Stimulated activated CD4-positive, alpha-beta T cell treated with anti-CD3 and anti-CD28 coated beads, Interleukin-1b, Interleukin-23, amount 100 ng/mL, for 48 hours (primary cell): Measurements from ENCODE around the gene CDKL5.

ENCODE experiments used
- DNase-seq: peaks from one replicate; pipeline ENCODE4 v3.0.0-alpha.2; 2020

Gene CDKL5

GRCh38 chrX:18461431-18461830 is 36.0 kb downstream of the CDKL5 start:
- DNase-seq, result no peak

GRCh38 chrX:18464499-18464898 is 39.1 kb downstream of the CDKL5 start:
- DNase-seq, result no peak

DNA sequence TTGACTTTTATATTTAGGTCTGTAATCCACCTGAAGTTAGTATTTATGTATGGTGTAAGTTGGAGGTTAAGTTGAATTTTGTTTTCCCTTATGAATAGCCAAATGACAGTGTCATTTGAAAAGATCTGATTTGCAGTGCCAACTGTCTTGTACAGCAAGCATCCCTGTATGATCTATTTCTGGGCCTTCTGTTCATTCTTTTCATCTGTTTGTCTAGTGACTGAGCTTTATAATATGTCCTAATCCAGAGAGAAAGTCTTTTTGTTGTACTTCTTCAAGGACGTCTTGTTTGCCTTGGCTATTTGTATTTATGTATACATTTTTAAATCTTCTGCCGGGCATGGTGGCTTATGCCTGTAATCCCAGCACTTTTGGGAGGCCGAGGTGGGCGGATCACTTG is 39.6 kb downstream of the CDKL5 start:
- DNase-seq, result no peak

DNA sequence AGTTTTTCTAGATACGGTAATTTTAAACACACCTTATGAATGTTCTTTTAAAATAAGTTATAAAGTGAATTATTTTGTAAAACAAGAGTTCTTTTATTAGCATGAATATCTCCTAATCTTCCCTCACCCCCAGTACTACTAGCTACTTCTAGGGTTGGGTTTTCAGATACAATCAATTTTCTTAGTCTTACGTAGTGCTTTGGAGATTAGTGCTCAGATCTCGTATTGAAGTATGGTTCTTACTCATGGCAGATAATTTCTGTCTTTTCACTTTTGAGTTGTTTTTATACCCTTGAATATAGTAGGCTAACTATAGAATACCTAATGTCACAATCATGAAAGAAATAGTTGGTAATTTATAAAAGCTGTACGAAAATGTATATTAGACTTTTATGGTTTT is 43.2 kb downstream of the CDKL5 start:
- DNase-seq, result no peak

GRCh38 chrX:18471296-18471695 is 45.9 kb downstream of the CDKL5 start:
- no peak for DNase-seq

- no peak for DNase-seq
Observed at GRCh38 chrX:18490806-18491555, 65.6 kb downstream of the CDKL5 start.

- no peak for DNase-seq
Observed at GRCh38 chrX:18491587-18492340, 66.4 kb downstream of the CDKL5 start.

DNA sequence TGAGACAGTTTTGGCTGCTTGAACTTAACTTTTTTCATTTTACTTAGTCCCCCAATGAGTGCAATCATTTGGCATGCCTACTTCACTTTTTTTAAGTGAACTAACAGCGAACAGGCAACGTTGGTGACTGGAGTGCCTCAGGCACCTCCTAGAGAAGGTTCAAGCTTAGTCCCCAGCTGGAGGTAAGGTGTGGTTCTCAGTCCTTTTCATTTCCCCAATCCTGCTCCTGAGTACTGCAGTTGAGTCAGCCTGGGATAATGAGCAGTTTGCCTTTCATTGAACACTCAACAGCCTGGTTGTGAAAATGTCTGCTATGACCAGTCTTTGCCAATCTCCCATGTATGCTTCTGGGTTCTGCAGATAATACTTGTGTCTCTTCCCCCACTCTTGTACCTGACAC is 109.5 kb downstream of the CDKL5 start:
- DNase-seq, result no peak

DNA sequence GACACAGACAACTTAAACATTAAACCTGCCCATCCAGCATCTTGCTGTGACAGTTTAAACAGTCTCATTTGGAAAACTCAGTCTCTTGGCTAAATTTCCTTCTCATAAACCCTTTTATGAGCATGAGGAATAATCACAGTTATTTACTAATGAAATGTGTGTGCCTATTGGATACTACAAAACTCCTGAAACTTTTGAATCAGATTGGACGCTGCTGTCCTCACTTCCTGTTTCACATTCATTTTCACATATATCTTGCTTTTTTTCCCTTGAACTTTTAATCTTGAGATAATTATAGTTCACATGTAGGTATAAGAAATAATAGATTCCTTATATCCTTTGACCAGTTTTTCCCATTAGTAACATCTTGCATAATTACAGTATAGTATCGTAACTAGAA is 111.7 kb downstream of the CDKL5 start:
- no peak for DNase-seq

DNA sequence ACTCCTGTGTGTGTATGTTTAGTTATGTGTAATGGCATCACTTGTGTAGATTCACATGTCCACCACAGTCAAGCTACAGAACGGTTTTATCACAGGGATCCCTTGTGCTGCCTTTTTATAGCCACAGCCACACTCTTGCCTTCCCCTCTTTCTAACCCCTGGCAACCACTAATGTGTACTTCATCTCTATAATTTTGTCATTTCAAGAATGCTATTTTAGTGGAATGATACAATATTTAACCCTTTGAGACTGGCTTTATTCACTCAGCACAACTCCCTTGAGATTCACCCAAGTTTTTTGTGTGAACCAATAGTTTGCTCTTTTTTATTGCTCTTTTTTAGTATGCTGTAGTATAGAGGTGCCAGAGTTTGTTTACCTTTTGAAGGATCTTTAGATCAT is 112.1 kb downstream of the CDKL5 start:
- DNase-seq, result no peak

DNA sequence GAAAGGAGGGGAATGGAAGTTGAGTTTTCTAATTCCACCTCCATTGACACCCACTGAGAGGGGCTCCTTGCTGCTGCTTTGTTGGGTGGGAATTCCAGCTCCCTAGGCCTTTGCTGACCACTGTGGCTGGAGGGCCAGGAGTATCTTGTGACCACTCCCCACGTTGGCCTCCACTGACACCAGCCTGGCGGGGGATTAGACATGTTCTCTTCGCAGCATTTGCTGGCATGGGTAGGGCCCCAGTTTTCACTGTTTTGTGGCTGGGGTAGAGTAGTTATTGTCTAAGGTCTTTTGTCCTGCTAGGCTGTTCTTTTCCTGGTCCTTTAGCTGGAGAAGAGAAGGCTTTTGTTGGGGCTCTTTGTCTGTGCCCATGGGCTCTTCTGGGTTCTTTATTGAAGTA is 116.7 kb downstream of the CDKL5 start:
- no peak for DNase-seq

GRCh38 chrX:18542905-18543304 is 117.5 kb downstream of the CDKL5 start:
- no peak for DNase-seq

DNA sequence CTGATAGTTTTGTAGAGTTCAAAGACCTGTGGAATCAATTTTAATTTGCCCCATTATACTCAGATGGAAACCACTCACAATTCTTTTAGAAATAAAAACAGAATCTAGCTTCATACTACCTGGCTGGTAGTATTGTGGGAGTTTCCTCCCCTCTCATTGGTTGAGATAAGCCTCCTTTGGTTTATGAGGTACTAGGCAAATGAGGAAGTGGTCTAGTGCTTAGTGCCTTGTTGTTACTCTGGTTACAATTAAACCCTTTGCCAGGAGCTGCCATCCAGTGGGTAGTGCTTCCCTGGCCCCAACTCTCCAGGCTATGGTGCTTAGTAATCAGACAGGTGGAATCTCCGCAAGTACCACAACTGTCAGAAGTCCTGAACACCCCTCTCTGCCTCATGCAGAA is 118.3 kb downstream of the CDKL5 start:
- DNase-seq, result no peak

DNA sequence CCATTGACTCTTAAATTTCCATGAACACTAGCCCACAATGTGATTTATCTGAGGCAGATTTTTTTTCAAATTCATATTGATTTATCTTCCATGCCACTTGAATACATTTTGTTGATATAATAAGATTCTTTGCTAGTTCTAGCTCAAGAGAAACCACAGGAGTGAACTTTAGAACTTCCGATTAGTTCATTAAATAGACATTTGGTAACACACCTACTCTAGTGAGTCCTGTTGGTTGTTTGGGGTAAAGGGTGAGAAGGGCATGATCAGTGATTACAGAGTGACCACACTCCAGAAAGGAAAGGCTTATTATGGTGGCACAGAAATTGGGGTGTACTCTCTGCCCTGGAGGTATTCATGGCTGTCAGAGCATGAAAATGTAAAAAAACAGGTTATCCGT is 120.4 kb downstream of the CDKL5 start:
- no peak for DNase-seq

GRCh38 chrX:18548996-18549395 is 123.6 kb downstream of the CDKL5 start:
- no peak for DNase-seq

- DNase-seq, result no peak
Observed at GRCh38 chrX:18549643-18550042, 124.2 kb downstream of the CDKL5 start.

DNA sequence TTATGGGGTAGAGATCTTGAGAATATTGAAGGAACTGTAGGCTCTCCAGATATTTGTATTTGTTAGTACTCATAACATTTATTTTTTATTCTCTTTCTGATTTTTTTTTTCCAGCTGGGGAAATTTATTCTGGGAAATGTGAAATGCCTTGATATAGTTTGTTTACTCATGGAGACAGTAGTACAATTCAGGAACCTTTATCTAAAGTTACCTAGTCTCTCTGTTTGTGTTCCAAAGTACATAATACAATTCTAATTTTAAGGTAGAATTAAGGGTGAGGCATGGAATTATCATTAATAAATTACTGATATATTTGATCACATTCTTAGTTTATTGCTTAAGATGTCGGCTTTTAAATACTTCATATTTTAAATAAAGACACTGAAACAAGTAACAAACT is 132.5 kb downstream of the CDKL5 start:
- DNase-seq, result no peak

- no peak for DNase-seq
Observed at GRCh38 chrX:18558799-18559198, 133.4 kb downstream of the CDKL5 start.

DNA sequence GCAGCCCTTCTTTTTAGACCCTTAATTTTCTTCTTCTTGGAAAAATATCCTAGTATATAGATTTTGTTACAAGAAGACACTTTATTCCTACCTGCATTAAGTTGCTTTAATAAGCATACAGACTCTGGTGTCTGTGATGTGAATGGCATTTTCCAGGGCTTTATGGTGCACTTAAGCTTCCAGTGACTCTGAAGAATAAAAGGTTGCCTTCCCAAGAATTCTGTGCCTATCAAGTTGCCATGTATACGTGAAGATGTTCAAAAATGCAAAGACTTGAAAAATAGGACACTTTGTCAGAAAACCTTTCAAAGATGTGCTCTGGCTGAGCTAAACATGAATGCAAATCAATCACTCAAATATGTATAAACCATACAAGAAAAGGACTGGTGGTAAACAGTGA is 135.6 kb downstream of the CDKL5 start:
- DNase-seq, result no peak

GRCh38 chrX:18565727-18566126 is 140.3 kb downstream of the CDKL5 start:
- no peak for DNase-seq

DNA sequence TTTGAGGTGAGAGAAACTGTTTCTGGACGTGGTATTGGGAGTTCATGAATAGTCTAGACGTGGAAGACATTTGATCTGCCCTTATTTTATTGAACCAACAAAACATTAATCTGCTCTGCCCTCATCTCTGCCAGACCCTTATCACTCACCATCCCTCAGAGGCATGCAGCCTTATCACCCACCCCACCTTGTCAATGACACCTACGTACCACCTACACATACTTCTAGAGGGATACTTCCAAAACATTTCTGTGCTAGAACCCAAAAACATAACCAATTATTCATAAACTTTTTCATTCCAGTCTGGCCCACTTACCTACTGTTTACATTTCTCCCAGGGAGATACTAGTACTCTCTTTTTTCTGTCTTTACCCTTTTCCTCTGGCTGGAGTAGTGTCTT is 141.3 kb downstream of the CDKL5 start:
- DNase-seq, result no peak

DNA sequence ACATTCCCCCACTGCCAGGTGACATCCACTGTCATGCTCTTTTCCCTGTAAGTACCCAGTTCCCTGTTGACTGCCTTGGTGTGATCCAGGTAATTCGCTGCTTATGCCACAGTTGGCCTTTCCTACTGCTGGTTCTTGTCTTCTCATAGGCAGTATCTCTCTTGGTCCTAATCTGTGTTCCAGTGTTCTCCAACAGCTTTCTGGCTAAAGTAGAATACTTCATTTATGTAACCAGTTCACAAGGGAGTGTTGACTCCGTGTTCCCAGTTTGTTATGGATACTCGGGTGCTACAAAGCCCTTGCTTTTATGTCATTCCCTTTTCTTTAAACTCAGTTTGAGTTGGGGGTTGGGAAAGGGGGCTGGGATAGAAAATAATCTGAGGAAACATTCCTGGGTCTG is 148.1 kb downstream of the CDKL5 start:
- DNase-seq, result no peak

- no peak for DNase-seq
Observed at GRCh38 chrX:18574591-18574990, 149.2 kb downstream of the CDKL5 start.

DNA sequence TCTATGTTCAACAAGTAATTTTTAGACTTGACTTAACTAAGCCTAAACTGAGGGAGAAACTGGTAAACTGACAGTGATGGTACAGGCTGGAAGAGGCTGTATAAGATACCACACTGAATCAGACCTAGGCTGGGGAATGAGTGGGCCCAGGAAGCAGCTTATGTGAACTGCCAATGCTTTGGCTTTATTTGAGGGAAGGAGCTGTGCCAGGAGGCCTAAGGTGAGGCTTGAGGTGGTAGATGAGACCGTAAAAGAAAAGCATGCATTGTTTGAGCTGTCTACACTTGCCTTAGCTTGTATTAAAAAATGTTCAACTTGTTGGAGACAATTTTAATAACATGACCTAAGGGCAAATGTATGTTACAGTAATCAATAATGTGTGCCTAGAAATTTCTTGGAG is 150.3 kb downstream of the CDKL5 start:
- no peak for DNase-seq

DNA sequence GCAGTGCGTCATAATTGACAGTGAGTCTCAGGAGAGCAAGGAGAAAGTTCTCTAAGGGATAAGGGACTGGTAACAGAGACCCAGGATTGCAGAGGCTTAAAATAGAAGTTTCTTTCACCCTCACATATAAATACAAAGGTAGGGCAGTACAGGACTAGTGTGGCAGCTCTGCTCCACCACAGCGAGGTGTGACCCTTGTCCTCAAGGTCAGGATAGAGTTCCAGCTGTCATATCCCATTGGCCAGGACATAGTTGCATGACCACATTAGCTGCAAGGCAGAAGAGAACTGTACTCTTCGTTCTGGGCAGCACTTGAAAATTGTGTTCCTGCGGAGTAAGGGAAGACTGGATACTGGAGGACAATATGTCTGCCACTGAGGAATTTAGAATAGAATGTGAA is 152.0 kb downstream of the CDKL5 start:
- no peak for DNase-seq
